Prostate gland (tissue), 2 donors: Measurements from ENCODE around the gene RFT1. TPM values are rescaled to one million over a fixed set of nuclear protein-coding genes. Genes with fewer than 3 reads are reported as not detected.

Source experiments
- DNase-seq: peaks from one replicate; pipeline ENCODE4 v3.0.0-alpha.2; 2019; ENCODE audit warnings: low spot score
- H3K27ac ChIP-seq, 2 donors: fragments of 200-600 bp; sonication (generic); 2 replicates each; pipeline ENCODE4 v1.5.1; 2017 to 2019
- H3K27me3 ChIP-seq: fragments of 200-600 bp; sonication (generic); replicated peaks from 2 replicates; pipeline ENCODE4 v1.5.1; 2019; ENCODE audit not compliant: insufficient read depth
- H3K36me3 ChIP-seq, 2 donors: fragments of 200-600 bp; sonication (generic); 1 replicate in 1 of 2; 2 replicates in 1 of 2; pipeline versions ENCODE4 v1.5.1 to v1.8.1; 2017 to 2019
- H3K4me1 ChIP-seq: fragments of 200-600 bp; sonication (generic); replicated peaks from 2 replicates; pipeline ENCODE4 v1.5.1; 2019
- H3K4me3 ChIP-seq, 2 donors: fragments of 200-600 bp; sonication (generic); 2 replicates each; pipeline ENCODE4 v1.5.1; 2017 to 2019
- H3K9me3 ChIP-seq: fragments of 200-600 bp; sonication (generic); 2 replicates; pipeline ENCODE4 v1.5.1; 2017
- CTCF ChIP-seq, 4 experiments: fragments of 200-600 bp in 2 of 4; fragments of 450-650 bp in 2 of 4; sonication (generic) in 2 of 4; IDR thresholded peaks; 1 replicate in 3 of 4; 2 replicates in 1 of 4; pipeline ENCODE4 v1.5.1; 2016 to 2019; ENCODE audit warnings: antibody characterized with exemption in 4 of 4, mild to moderate bottlenecking in 2 of 4, moderate library complexity in 2 of 4
- POLR2A ChIP-seq: fragments of 450-650 bp; IDR thresholded peaks from one replicate; pipeline ENCODE4 v1.6.1; 2016; ENCODE audit warnings: antibody characterized with exemption, mild to moderate bottlenecking
- POLR2AphosphoS5 ChIP-seq: sonication (generic); formaldehyde crosslinking; IDR thresholded peaks from one replicate; pipeline ENCODE4 v1.6.1; 2017; ENCODE audit warnings: antibody characterized with exemption
- WGBS: methylation state at CpG from one replicate; pipeline ENCODE4 v1.1.5; 2018; 5-methylcytosine and 5-hydroxymethylcytosine counted together
- intact Hi-C: fragments of 100-400 bp; cut with DNase I; formaldehyde crosslinking; loops from one replicate; pipeline ENCODE4 v1.14.2; 2022
- total RNA-seq, 2 donors: library from RNA; depleted of rRNA; stranded (reverse); fragments of >200 nt; gene quantifications; one replicate each; pipeline ENCODE4 v1.1.0, GENCODE V29; 2016

Gene RFT1
- total RNA-seq, 2 donors from 2014 or later: 10.3 to 31.1 TPM

DNA sequence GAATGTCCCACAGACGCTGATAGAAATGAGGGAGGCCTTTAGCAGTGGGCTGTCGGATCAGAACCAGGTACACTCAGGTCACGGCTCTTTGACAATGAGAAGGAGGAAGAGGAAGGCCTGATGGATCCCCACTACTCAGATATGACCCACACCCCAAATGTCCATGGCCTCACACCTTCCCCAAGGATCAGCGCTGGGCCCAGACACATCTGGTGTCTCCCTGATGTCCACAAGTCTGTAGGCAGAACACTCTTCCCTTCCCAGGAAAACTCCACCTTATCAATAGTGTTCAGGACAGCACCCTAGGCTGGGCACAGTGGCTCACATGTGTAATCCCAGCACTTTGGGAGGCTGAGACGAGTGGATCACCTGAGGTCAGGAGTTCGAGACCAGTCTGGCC is 51.1 kb downstream of the RFT1 start:
- Histone ChIP-seq H3K27ac (no peak overlapping the region), H3K27me3 (no peaks in the 10 kb centered on the region), H3K9me3 (no peaks in the 10 kb centered on the region), H3K36me3 (no peaks in the 10 kb centered on the region), H3K4me1 (no peaks in the 10 kb centered on the region), H3K4me3 (no peak overlapping the region)
- DNase-seq: no peak
- TF ChIP-seq POLR2A (no peak), POLR2AphosphoS5 (no peak), CTCF (IDR thresholded peaks at IDR 0.05) (no peak)
- intact Hi-C loops: loop anchor here (10.0 kb wide), 2 partner anchors 234 to 304 kb away; partner anchors contain the start of genes ITIH1 and NEK4
- 95% methylated on average over 6 of the region's 6 CpGs for WGBS

GRCh38 chr3:53078656-53079055 is 51.6 kb downstream of the RFT1 start:
- Histone ChIP-seq H3K4me3 (no peak overlapping the region), H3K27me3 (no peaks in the 10 kb centered on the region), H3K9me3 (no peaks in the 10 kb centered on the region), H3K4me1 (no peaks in the 10 kb centered on the region), H3K27ac (no peak overlapping the region), H3K36me3 (no peaks in the 10 kb centered on the region)
- intact Hi-C loops: loop anchor here (10.0 kb wide), 2 partner anchors 234 to 304 kb away; partner anchors contain the start of genes ITIH1 and NEK4
- TF ChIP-seq POLR2A (no peak), POLR2AphosphoS5 (no peak), CTCF (IDR thresholded peaks at IDR 0.05) (no peak)
- 92% methylated on average over 3 of the region's 3 CpGs for WGBS
- no peak for DNase-seq

DNA sequence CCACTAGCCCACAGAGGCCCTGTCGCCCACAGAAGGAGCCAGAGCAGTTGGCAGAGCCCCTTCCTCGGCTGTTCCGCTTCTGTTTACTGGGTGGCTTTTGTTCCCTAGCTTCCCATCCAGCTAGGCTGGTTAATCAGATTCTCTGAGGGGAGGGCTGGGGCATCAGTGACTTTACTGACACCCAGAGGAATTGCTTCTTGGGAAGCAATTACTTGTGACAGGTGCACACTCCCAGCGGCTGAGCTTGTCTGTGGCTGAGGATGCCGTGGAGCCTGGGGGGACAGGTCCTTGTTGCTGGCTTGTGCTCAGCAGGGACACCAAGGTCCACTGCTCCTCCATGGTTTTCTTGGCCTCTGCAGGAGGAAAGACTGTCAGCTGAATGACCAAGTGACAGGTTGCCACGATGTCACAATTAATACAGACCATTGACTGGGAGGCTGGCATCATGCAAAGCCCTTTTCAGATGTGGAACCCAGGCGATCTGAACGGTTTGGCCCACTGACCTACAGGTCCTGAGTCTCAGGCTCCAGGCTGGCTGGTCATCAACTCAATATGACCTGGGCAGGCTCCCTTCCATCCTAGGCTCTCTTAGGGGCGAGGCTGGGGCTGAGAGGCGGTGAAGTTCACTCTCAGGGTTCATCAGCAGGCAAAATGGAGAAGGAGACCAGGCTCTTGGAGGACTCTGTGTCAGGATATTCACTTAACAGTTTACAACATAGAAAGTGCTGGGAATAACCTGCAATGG is 52.6 kb downstream of the RFT1 start:
- WGBS: 86% methylated on average over 10 of the region's 10 CpGs

DNA sequence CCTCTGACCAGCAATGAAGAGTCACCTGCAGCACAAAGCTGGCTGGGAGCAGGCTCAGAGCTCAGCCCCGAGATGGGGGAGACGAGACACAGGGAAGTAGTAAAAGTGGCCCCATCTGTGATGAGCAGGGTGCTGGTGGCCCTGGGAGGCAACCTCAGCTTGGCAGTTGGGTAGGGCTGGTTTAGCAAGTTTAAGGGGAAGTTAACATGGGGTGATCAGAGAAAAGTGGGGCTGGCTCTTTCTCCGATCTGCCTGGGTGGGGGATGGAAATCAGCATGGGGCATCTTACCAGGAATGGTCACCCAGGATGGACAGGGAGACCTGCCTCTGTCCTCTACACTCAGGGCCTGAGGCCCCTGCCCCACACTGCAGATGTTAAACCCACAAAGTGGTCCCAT is 54.5 kb downstream of the RFT1 start:
- intact Hi-C loops: loop anchor here (10.0 kb wide), 2 partner anchors 231 to 301 kb away; partner anchors contain the start of genes ITIH1 and NEK4
- DNase-seq: no peak

More for the DNA sequence above, 52.6 kb downstream of the RFT1 start:
- intact Hi-C loops: loop anchor here (10.0 kb wide), 2 partner anchors 233 to 303 kb away; partner anchors contain the start of genes ITIH1 and NEK4
- Histone ChIP-seq H3K27me3 (no peaks in the 10 kb centered on the region), H3K4me1 (no peaks in the 10 kb centered on the region), H3K9me3 (no peaks in the 10 kb centered on the region), H3K36me3 (no peaks in the 10 kb centered on the region), H3K27ac (no peak overlapping the region), H3K4me3 (no peak overlapping the region)
- no peak for DNase-seq
- TF ChIP-seq CTCF (IDR thresholded peaks at IDR 0.05) (no peak), POLR2AphosphoS5 (no peak), POLR2A (no peak)

DNA sequence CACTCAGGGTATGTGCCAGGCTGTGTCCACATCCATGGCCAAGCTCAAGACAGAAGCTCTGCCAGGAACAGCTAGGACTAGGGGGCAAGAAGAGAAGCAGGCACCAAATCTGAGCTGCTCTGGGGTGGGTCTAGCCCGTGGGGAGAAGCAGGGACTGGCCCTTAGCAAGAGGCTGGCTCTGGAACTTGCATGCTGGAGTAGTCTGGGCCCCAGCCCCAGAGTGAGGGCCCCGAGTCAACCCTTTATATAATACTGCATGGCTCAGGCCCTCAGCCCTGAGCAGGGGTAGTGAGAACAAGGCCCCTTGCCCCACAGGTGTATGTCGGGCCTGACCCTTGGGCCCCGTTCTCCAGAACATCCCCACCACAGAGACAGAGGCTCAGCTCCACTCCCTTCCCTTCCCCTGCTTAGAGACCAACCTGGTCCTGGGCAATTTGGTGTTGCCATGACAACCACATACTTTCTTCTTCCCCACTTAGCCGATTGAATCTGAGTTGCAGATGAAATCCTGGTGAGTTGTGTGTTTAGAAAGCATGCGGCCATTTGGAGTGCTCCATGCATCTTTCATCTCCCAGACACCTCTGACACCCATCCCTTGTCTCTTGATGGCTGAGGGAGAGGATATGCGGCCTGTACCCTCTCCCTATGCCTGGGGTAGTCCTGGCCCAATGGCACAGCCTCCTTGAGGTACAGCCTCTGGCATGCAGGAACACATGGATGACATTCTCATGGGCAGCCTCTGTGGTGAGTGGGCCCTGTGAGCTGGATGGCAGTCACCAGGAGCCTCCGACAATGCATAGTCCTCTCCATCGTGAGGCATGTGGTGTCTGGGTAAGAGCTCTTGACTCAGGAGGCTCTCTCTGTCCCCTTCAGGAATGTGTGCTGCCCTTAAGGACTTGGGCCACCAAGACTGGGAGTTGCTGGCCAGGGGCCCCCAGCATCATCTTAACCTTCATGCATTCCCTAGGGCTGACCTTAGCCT is 55.2 kb downstream of the RFT1 start:
- Histone ChIP-seq H3K9me3 (no peaks in the 10 kb centered on the region), H3K4me3 (no peak overlapping the region), H3K36me3 (no peaks in the 10 kb centered on the region), H3K27ac (no peak overlapping the region), H3K4me1 (peaks cover 5% of the 10 kb centered on the region), H3K27me3 (no peaks in the 10 kb centered on the region)
- WGBS: 74% methylated on average over 7 of the region's 9 CpGs
- intact Hi-C loops: loop anchor here (5.0 to 10.0 kb wide), 3 partner anchors 143 to 300 kb away; partner anchors contain the start of genes ITIH1 and NEK4
- DNase-seq: no peak
- TF ChIP-seq CTCF (IDR thresholded peaks at IDR 0.05) (no peak), POLR2AphosphoS5 (no peak), POLR2A (no peak)

More for the DNA sequence above, 54.5 kb downstream of the RFT1 start:
- TF ChIP-seq POLR2AphosphoS5: no peak
- WGBS: 80% methylated on average over 3 of the region's 3 CpGs
- Histone ChIP-seq H3K4me1 (peaks cover 5% of the 10 kb centered on the region), H3K36me3 (no peaks in the 10 kb centered on the region), H3K4me3 (no peak overlapping the region), H3K9me3 (no peaks in the 10 kb centered on the region), H3K27me3 (no peaks in the 10 kb centered on the region), H3K27ac (no peak overlapping the region)
